Measurements from ENCODE around the gene F5.

The F5 gene

GRCh38 chr1:169527001-169527400, 59.3 kb downstream of the F5 start:
- DNase-seq (ENCODE audit: low spot score) (no peak), ATAC-seq (ENCODE audit: low read depth) (no peak)
- TF ChIP-seq, protein P1, sequence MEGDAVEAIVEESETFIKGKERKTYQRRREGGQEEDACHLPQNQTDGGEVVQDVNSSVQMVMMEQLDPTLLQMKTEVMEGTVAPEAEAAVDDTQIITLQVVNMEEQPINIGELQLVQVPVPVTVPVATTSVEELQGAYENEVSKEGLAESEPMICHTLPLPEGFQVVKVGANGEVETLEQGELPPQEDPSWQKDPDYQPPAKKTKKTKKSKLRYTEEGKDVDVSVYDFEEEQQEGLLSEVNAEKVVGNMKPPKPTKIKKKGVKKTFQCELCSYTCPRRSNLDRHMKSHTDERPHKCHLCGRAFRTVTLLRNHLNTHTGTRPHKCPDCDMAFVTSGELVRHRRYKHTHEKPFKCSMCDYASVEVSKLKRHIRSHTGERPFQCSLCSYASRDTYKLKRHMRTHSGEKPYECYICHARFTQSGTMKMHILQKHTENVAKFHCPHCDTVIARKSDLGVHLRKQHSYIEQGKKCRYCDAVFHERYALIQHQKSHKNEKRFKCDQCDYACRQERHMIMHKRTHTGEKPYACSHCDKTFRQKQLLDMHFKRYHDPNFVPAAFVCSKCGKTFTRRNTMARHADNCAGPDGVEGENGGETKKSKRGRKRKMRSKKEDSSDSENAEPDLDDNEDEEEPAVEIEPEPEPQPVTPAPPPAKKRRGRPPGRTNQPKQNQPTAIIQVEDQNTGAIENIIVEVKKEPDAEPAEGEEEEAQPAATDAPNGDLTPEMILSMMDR (IDR thresholded peaks at IDR 0.05; ENCODE audit: poor library complexity, severe bottlenecking) = no peak
- no peaks in the 10 kb centered on the region for H3K36me3 ChIP-seq (ENCODE audit: low read depth)
- no peak overlapping the region for H3K27ac ChIP-seq (ENCODE audit: poor library complexity, severe bottlenecking)
- H3K27me3 ChIP-seq (ENCODE audit: insufficient read depth, poor library complexity, severe bottlenecking) = no peaks in the 10 kb centered on the region
- H3K4me3 ChIP-seq (ENCODE audit: severe bottlenecking) = no peak overlapping the region
- H3K4me1 ChIP-seq (ENCODE audit: insufficient read depth, poor library complexity, severe bottlenecking) = peaks cover 22% of the 10 kb centered on the region
- H3K9me3 ChIP-seq (ENCODE audit: severe bottlenecking) = no peaks in the 10 kb centered on the region

DNA sequence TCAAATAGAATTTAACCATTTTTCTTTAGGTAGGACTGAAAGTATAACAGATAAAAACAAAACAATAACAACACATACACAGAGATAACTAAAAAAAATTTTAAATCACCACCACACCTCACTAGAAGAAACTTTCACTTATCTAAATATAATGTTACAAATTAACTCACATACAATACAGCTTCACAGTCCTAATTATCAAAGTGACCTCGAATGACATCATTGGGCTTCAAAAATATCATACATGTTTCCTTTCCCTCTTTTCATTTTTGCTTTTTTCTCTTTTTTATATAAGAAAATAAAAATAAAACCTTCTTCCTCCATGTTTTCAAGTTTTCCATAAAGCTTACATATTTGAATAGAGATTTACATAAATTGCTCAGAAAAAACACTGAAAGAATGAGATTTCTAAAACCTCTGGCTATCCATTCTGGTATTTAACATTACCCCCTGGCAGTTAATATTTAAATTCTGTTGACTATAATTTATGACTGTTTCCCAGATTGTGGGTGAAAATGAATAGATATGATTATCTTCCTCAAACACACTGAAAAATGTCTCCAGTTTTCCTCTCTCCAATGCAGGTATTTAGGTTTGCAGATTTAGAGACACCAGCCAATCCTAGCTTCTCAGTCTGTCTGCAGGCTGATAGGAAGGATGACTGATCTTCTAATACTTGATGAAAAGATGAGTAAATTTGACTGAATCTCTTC, 60.0 kb downstream of the F5 start:
- no peak for DNase-seq (ENCODE audit: low spot score)
- TF ChIP-seq, protein P1 (IDR thresholded peaks at IDR 0.05; ENCODE audit: poor library complexity, severe bottlenecking) = no peak
- Histone ChIP-seq H3K27ac (ENCODE audit: poor library complexity, severe bottlenecking) (no peak overlapping the region), H3K9me3 (ENCODE audit: severe bottlenecking) (no peaks in the 10 kb centered on the region), H3K27me3 (ENCODE audit: insufficient read depth, poor library complexity, severe bottlenecking) (no peaks in the 10 kb centered on the region), H3K4me3 (ENCODE audit: severe bottlenecking) (no peak overlapping the region), H3K4me1 (ENCODE audit: insufficient read depth, poor library complexity, severe bottlenecking) (peaks cover 22% of the 10 kb centered on the region), H3K36me3 (ENCODE audit: low read depth) (no peaks in the 10 kb centered on the region)
- no peak for ATAC-seq (ENCODE audit: low read depth)

GRCh38 chr1:169525391-169525790, 60.9 kb downstream of the F5 start:
- no peaks in the 10 kb centered on the region for H3K36me3 ChIP-seq (ENCODE audit: low read depth)
- ATAC-seq (ENCODE audit: low read depth) = no peak
- no peak for DNase-seq (ENCODE audit: low spot score)
- peaks cover 21% of the 10 kb centered on the region for H3K4me1 ChIP-seq (ENCODE audit: insufficient read depth, poor library complexity, severe bottlenecking)
- H3K27me3 ChIP-seq (ENCODE audit: insufficient read depth, poor library complexity, severe bottlenecking) = no peaks in the 10 kb centered on the region
- TF ChIP-seq, protein P1 (IDR thresholded peaks at IDR 0.05; ENCODE audit: poor library complexity, severe bottlenecking) = no peak
- H3K27ac ChIP-seq (ENCODE audit: poor library complexity, severe bottlenecking) = no peak overlapping the region
- H3K4me3 ChIP-seq (ENCODE audit: severe bottlenecking) = no peak overlapping the region
- no peaks in the 10 kb centered on the region for H3K9me3 ChIP-seq (ENCODE audit: severe bottlenecking)

DNA sequence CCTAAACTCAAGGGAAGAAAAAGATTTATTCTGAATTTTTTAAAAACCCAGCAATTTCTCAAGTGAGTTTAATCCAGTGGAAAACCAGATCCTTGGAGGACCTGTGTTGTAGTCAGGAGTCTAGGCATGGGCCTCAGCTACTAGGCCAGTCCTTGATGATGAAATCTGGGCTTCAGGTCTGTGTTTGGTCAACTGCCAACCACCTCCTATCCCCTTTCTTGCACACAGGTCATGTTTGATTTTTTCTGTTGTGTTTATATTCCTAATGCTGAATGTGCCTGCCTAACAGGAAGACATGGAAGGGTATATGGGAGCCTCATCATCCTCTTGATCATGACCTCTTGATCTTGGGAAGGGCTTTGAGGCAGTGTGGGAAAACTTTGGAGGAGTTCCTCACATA, 62.4 kb downstream of the F5 start:
- H3K27me3 ChIP-seq (ENCODE audit: insufficient read depth, poor library complexity, severe bottlenecking) = no peaks in the 10 kb centered on the region
- no peak overlapping the region for H3K4me3 ChIP-seq (ENCODE audit: severe bottlenecking)
- peaks cover 6% of the 10 kb centered on the region for H3K4me1 ChIP-seq (ENCODE audit: insufficient read depth, poor library complexity, severe bottlenecking)
- TF ChIP-seq, protein P1 (IDR thresholded peaks at IDR 0.05; ENCODE audit: poor library complexity, severe bottlenecking) = no peak
- H3K27ac ChIP-seq (ENCODE audit: poor library complexity, severe bottlenecking) = no peak overlapping the region
- ATAC-seq (ENCODE audit: low read depth) (no peak), DNase-seq (ENCODE audit: low spot score) (no peak)
- H3K36me3 ChIP-seq (ENCODE audit: low read depth) = no peaks in the 10 kb centered on the region
- no peaks in the 10 kb centered on the region for H3K9me3 ChIP-seq (ENCODE audit: severe bottlenecking)

- no peaks in the 10 kb centered on the region for H3K27me3 ChIP-seq (ENCODE audit: insufficient read depth, poor library complexity, severe bottlenecking)
- TF ChIP-seq, protein P1 (IDR thresholded peaks at IDR 0.05; ENCODE audit: poor library complexity, severe bottlenecking) = no peak
- no peak overlapping the region for H3K27ac ChIP-seq (ENCODE audit: poor library complexity, severe bottlenecking)
- H3K4me3 ChIP-seq (ENCODE audit: severe bottlenecking) = no peak overlapping the region
- no peak for ATAC-seq (ENCODE audit: low read depth)
- no peaks in the 10 kb centered on the region for H3K4me1 ChIP-seq (ENCODE audit: insufficient read depth, poor library complexity, severe bottlenecking)
- no peaks in the 10 kb centered on the region for H3K36me3 ChIP-seq (ENCODE audit: low read depth)
- DNase-seq (ENCODE audit: low spot score) = no peak
- no peaks in the 10 kb centered on the region for H3K9me3 ChIP-seq (ENCODE audit: severe bottlenecking)
These were observed 65.1 kb downstream of the F5 start for GRCh38 chr1:169521226-169521625.

Data from RWPE2 (cell line).